Measurements from ENCODE around the gene HTR2B. TPM values are rescaled to one million over a fixed set of nuclear protein-coding genes. Genes with fewer than 3 reads are reported as not detected.
A peak's percentile ranks its signal among the peaks of the same experiment; 100 is the strongest.
"Not testable (repeated sequence)": the region's sequence is repeated elsewhere in the genome, so short reads cannot be mapped to it uniquely, and the experiment has no call there.

The HTR2B gene
- total RNA-seq, 1 experiment from 2014 or later: 0.32 TPM

DNA sequence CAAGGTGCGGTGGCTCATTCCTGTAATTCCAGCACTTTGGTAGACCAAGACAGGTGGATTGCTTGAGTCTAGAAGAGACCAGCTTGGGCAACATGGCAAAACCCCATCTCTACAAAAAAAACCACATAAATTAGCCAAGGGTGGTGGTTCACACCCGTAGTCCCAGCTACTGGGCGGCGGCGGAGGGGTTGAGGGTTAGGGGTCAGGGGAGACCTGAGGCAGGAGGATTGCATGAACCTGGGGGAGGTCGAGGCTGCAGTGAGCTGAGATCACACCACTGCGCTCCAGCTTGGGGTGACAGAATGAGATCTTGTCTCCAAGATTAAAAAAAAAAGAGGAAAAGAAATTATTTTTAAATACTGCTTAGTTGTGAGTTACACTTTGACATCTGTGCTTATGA, 1.3 kb upstream of the HTR2B start:
- no peak for DNase-seq
- H3K4me1 ChIP-seq: peaks cover 38% of the 10 kb centered on the region
- H3K27me3 ChIP-seq: no peaks in the 10 kb centered on the region
- H3K9me3 ChIP-seq (replicated peaks): no peaks in the 10 kb centered on the region
- H3K4me3 ChIP-seq: no peak overlapping the region
- no peak overlapping the region for H3K27ac ChIP-seq
- no peaks in the 10 kb centered on the region for H3K36me3 ChIP-seq

GRCh38 chr2:231123362-231123898, 1.4 kb downstream of the HTR2B start:
- peaks cover 6% of the 10 kb centered on the region; the same call in 1 of the 2 replicates for H3K36me3 ChIP-seq
- no peaks in the 10 kb centered on the region for H3K9me3 ChIP-seq (replicated peaks)
- H3K27me3 ChIP-seq: no peaks in the 10 kb centered on the region
- peak overlapping the region; percentile 21; the same call in 1 of the 2 replicates for H3K27ac ChIP-seq
- peaks cover 33% of the 10 kb centered on the region for H3K4me1 ChIP-seq
- DNase-seq: peak in 1 of 2 experiments; percentile 59
- H3K4me3 ChIP-seq: 0 out of 2 replicates have a peak overlapping the region, but pooled peaks have one; percentile 1

DNA sequence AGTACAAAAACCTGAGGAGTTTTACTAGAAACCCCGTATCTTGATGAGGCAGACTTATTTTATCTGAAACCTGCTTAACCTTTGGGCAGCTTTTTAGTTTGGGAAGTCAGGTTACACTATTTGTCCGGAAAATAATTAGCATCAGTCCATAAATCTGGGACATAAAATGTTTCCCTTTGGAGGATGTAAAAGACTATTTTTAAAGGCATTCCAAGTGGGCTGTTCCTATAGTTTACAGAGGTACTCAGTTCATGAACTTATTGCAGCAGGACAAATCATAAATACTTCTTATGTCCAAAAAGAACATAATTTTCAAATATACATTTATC, 6.3 kb downstream of the HTR2B start:
- peaks cover 13% of the 10 kb centered on the region for H3K4me1 ChIP-seq
- no peak for DNase-seq

DNA sequence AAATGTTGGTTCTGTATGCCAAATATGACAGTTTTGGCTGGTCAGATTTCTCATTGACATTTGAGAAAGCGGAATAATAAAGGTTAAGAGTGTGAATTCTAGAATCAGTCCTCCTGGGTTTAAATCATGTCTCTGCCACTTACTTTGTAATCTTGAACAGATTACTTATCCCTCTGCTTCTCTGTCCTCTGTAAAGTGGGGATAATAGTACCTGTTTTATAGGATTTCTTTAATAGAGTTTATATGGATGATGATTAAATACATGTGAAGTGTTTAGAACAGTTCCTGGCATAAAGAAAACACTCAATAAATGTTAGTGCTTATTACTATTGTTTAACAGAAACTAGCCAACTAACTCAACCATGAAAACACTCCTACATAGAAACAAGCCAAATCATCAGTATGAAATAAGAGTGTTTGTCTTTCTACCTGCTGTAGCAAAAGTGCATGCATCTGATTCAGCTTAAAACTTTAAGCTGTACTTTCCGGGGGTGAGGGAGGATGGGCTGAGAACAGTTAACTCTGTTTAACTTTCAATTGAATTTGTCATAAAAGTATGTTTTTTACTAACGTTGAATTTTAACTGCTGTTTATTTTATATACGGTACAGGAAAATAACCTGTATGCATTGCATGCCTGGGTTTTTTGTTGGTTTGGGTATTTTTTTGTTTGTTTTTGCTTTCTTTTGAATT, 6.8 kb downstream of the HTR2B start:
- Histone ChIP-seq H3K4me3 (no peak overlapping the region), H3K27me3 (no peaks in the 10 kb centered on the region), H3K4me1 (peaks cover 8% of the 10 kb centered on the region), H3K36me3 (peaks cover 8% of the 10 kb centered on the region), H3K27ac (no peak overlapping the region), H3K9me3 (replicated peaks) (no peaks in the 10 kb centered on the region; the same call in 1 of the 2 replicates)
- no peak for DNase-seq

More for the DNA sequence above, 6.3 kb downstream of the HTR2B start:
- Histone ChIP-seq H3K36me3 (peaks cover 8% of the 10 kb centered on the region), H3K27me3 (no peaks in the 10 kb centered on the region), H3K9me3 (replicated peaks) (no peaks in the 10 kb centered on the region; the same call in 1 of the 2 replicates), H3K4me3 (no peak overlapping the region), H3K27ac (no peak overlapping the region)

DNA sequence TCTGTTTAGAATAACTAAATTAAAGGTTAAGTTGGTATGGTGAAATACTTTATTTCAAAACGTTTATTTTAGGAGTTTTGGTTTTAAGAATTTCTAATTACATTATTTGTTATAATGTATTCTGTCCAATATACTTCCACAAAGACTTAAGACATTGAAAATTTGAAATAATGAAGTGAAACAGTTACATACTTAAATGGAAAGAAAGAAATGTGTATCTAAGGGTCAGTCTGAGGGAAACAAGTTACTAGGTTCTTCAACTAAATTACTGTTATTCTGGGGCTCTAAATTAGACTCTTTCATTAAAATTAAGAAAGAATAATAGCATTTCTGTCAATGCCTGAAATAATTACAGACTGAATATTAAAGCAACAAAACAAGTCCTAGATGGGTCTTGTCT, 7.7 kb downstream of the HTR2B start:
- Histone ChIP-seq H3K36me3 (peaks cover 8% of the 10 kb centered on the region), H3K27ac (no peak overlapping the region), H3K4me1 (no peaks in the 10 kb centered on the region; the same call in 1 of the 2 replicates), H3K9me3 (replicated peaks) (no peaks in the 10 kb centered on the region; the same call in 1 of the 2 replicates), H3K4me3 (no peak overlapping the region), H3K27me3 (no peaks in the 10 kb centered on the region)
- no peak for DNase-seq

- peaks cover 19% of the 10 kb centered on the region for H3K36me3 ChIP-seq
- H3K27me3 ChIP-seq: no peaks in the 10 kb centered on the region
- no peaks in the 10 kb centered on the region; the same call in 1 of the 2 replicates for H3K9me3 ChIP-seq (replicated peaks)
- DNase-seq: no peak
- no peaks in the 10 kb centered on the region; the same call in 1 of the 2 replicates for H3K4me1 ChIP-seq
- no peak overlapping the region for H3K27ac ChIP-seq
- H3K4me3 ChIP-seq: no peak overlapping the region
These were observed 9.2 kb downstream of the HTR2B start for GRCh38 chr2:231115651-231116050.

- Histone ChIP-seq H3K9me3 (replicated peaks) (no peaks in the 10 kb centered on the region; the same call in 1 of the 2 replicates), H3K4me1 (no peaks in the 10 kb centered on the region), H3K27me3 (no peaks in the 10 kb centered on the region), H3K4me3 (no peak overlapping the region), H3K36me3 (peaks cover 37% of the 10 kb centered on the region), H3K27ac (no peak overlapping the region)
- DNase-seq: no peak
These were observed 11.4 kb downstream of the HTR2B start for GRCh38 chr2:231113489-231113888.

- Histone ChIP-seq H3K27me3 (no peaks in the 10 kb centered on the region), H3K36me3 (peaks cover 47% of the 10 kb centered on the region), H3K4me1 (no peaks in the 10 kb centered on the region), H3K9me3 (replicated peaks) (no peaks in the 10 kb centered on the region; the same call in 1 of the 2 replicates), H3K27ac (no peak overlapping the region), H3K4me3 (no peak overlapping the region)
- no peak for DNase-seq
These were observed 12.9 kb downstream of the HTR2B start for GRCh38 chr2:231111987-231112386.

GRCh38 chr2:231110551-231110950, 14.3 kb downstream of the HTR2B start:
- no peak overlapping the region for H3K27ac ChIP-seq
- H3K4me3 ChIP-seq: no peak overlapping the region
- no peaks in the 10 kb centered on the region for H3K9me3 ChIP-seq (replicated peaks)
- DNase-seq: peak in 1 of 2 experiments; percentile 33
- H3K27me3 ChIP-seq: no peaks in the 10 kb centered on the region
- H3K36me3 ChIP-seq: peaks cover 51% of the 10 kb centered on the region
- no peaks in the 10 kb centered on the region for H3K4me1 ChIP-seq

GRCh38 chr2:231104115-231104713, 20.6 kb downstream of the HTR2B start:
- H3K36me3 ChIP-seq: peaks cover 51% of the 10 kb centered on the region

GRCh38 chr2:231102772-231103171, 22.1 kb downstream of the HTR2B start:
- Histone ChIP-seq H3K36me3 (peaks cover 51% of the 10 kb centered on the region), H3K27ac (no peak overlapping the region)
- DNase-seq: no peak

More at GRCh38 chr2:231104115-231104713, 20.6 kb downstream of the HTR2B start:
- no peaks in the 10 kb centered on the region for H3K4me1 ChIP-seq
- DNase-seq: peak; percentile 46 to 79
- no peaks in the 10 kb centered on the region; the same call in 1 of the 2 replicates for H3K9me3 ChIP-seq (replicated peaks)
- no peak overlapping the region for H3K4me3 ChIP-seq
- no peaks in the 10 kb centered on the region for H3K27me3 ChIP-seq
- no peak overlapping the region for H3K27ac ChIP-seq

GRCh38 chr2:231100990-231101389, 23.9 kb downstream of the HTR2B start:
- Histone ChIP-seq H3K9me3 (replicated peaks) (no peaks in the 10 kb centered on the region; the same call in 1 of the 2 replicates), H3K27me3 (no peaks in the 10 kb centered on the region), H3K36me3 (peaks cover 57% of the 10 kb centered on the region), H3K27ac (no peak overlapping the region), H3K4me1 (no peaks in the 10 kb centered on the region), H3K4me3 (no peak overlapping the region)
- DNase-seq: no peak

More at GRCh38 chr2:231102772-231103171, 22.1 kb downstream of the HTR2B start:
- H3K27me3 ChIP-seq: no peaks in the 10 kb centered on the region
- H3K4me1 ChIP-seq: no peaks in the 10 kb centered on the region
- no peaks in the 10 kb centered on the region; the same call in 1 of the 2 replicates for H3K9me3 ChIP-seq (replicated peaks)
- no peak overlapping the region for H3K4me3 ChIP-seq

DNA sequence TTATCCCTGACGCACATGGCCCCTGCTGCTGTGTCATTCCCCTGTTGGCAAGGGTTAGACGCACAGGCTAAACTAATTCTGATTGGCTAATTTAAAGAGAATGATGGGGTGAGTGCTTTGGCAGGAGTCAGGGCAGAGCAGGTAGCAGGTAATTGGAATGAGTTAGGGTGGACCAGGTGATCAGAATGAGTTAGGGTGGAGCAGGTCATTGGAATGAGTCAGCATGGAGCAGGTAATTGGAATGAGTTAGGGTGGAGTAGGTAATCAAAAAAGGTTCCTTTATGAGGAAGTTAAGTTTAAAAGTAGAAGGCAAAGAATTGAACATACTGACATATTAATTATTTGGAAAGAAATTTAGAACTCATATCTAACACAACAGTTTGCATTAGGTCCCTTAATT, 24.5 kb downstream of the HTR2B start:
- not testable (repeated sequence) for H3K27me3 ChIP-seq; H3K9me3 ChIP-seq (replicated peaks); H3K27ac ChIP-seq; DNase-seq; H3K4me1 ChIP-seq; H3K4me3 ChIP-seq
- H3K36me3 ChIP-seq: peaks cover 59% of the 10 kb centered on the region

- no peaks in the 10 kb centered on the region; the same call in 1 of the 2 replicates for H3K9me3 ChIP-seq (replicated peaks)
- DNase-seq: peak; percentile 46 to 53
- peaks cover 63% of the 10 kb centered on the region for H3K36me3 ChIP-seq
- no peak overlapping the region for H3K27ac ChIP-seq
- no peaks in the 10 kb centered on the region for H3K4me1 ChIP-seq
- no peak overlapping the region for H3K4me3 ChIP-seq
- H3K27me3 ChIP-seq: no peaks in the 10 kb centered on the region
These were observed 24.9 kb downstream of the HTR2B start for GRCh38 chr2:231099918-231100317.

DNA sequence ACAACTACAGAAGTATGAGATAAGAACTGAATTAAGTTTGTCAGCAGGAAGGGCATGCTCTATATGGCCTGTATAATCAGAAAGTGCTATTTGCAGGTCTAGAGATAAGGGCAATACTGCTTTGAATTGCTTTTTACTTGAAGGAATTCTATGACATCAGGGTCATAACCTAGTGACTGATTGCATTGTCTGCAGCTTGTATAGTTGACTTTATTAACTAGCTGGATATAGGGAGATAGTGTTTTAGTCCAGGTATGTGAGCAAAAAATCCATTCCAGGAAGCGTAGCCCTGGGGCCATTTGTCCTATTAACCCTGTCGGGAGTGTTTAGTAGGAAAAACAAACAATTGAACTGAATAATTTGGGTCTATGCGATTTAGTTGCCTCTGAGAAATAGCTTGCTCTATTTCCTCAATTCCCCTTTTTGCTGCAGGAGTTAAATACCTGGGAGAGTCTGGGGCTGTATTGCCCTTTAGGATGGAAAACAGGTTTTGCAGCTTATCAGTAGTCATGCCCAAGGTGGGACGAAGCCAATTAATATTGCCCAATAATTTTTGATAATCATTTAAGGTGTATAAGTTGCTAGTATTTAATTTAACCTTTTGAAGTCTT, 30.0 kb downstream of the HTR2B start:
- peaks cover 89% of the 10 kb centered on the region for H3K36me3 ChIP-seq
- H3K9me3 ChIP-seq (replicated peaks): no peaks in the 10 kb centered on the region
- peaks cover 3% of the 10 kb centered on the region; the same call in 1 of the 2 replicates for H3K4me1 ChIP-seq

More for the DNA sequence above, 30.0 kb downstream of the HTR2B start:
- DNase-seq: no peak
- Histone ChIP-seq H3K27me3 (no peaks in the 10 kb centered on the region), H3K27ac (no peak overlapping the region), H3K4me3 (no peak overlapping the region)
